ENCODE data around the gene KDM2B. TPM values are rescaled to one million over a fixed set of nuclear protein-coding genes. Genes with fewer than 3 reads are reported as not detected.

KDM2B gene
- polyA plus RNA-seq, 1 donor (not counting 4 experiments of a cell fraction or from before 2014, with no cell fraction given), result 10.3 TPM

- H3K36me3 ChIP-seq (ENCODE audit: control insufficient read depth in 2 of 2, extremely low read depth in 1 of 2, insufficient read depth in 2 of 2, low read length in 2 of 2), result peaks cover 9 to 39% of the 10 kb centered on the region in 2 experiments
- FAIRE-seq, result no peak
These were observed 140.1 kb downstream of the KDM2B start for GRCh38 chr12:121440768-121441167.

GRCh38 chr12:121439715-121440114, 141.1 kb downstream of the KDM2B start:
- H3K4me3 ChIP-seq (ENCODE audit: control insufficient read depth in 2 of 3, extremely low read depth in 1 of 3, insufficient read depth in 2 of 3, low read depth in 1 of 3, low read length in 3 of 3), result no peak overlapping the region
- H3K9me3 ChIP-seq (ENCODE audit: control insufficient read depth, low read depth, low read length), result no peaks in the 10 kb centered on the region
- no peaks in the 10 kb centered on the region for H3K9me1 ChIP-seq (ENCODE audit: control insufficient read depth, extremely low read depth, insufficient read depth, low read length)
- H4K20me1 ChIP-seq (ENCODE audit: control insufficient read depth, extremely low read depth, insufficient read depth, low read length), result no peaks in the 10 kb centered on the region
- dilution Hi-C loops (cut with MboI; ENCODE audit: extremely low pct_ligation_motif_present, low sequenced_read_pairs), result loop anchor here (5.0 kb wide), 1 partner anchor 33 kb away; no protein-coding TSS in a partner anchor
- no peak overlapping the region for H3K4me2 ChIP-seq (ENCODE audit: control insufficient read depth, extremely low read depth, insufficient read depth, low read depth, low read length)
- peaks cover 13 to 35% of the 10 kb centered on the region in 2 experiments for H3K36me3 ChIP-seq (ENCODE audit: control insufficient read depth in 2 of 2, extremely low read depth in 1 of 2, insufficient read depth in 2 of 2, low read length in 2 of 2)
- peaks cover 6% of the 10 kb centered on the region for H3K4me1 ChIP-seq (ENCODE audit: control insufficient read depth, extremely low read depth, insufficient read depth, low read length)
- no peaks in the 10 kb centered on the region for H3K79me2 ChIP-seq (ENCODE audit: control insufficient read depth, insufficient read depth, low read length)
- TF ChIP-seq EZH2 (IDR thresholded peaks at IDR 0.05; ENCODE audit: low read length) (no peak), CTCF (optimal IDR thresholded peaks at IDR 0.05 in 1 of 3, IDR thresholded peaks at IDR 0.05 in 1 of 3, conservative IDR thresholded peaks at IDR 0.05 in 1 of 3; ENCODE audit: extremely low read depth in 1 of 3, insufficient read depth in 2 of 3, low read length in 3 of 3) (no peak)
- H3K9ac ChIP-seq (ENCODE audit: control insufficient read depth, extremely low read depth, insufficient read depth, low read length), result no peak overlapping the region
- FAIRE-seq, result no peak
- H3K27ac ChIP-seq (ENCODE audit: control insufficient read depth, insufficient read depth, low read length), result no peak overlapping the region
- DNase-seq (ENCODE audit: low read depth, low spot score), result no peak
- no peak overlapping the region for H2AFZ ChIP-seq (ENCODE audit: control insufficient read depth, low read length)
- H3K27me3 ChIP-seq (ENCODE audit: control insufficient read depth, extremely low read depth, insufficient read depth, low read length), result no peaks in the 10 kb centered on the region

More at GRCh38 chr12:121440768-121441167, 140.1 kb downstream of the KDM2B start:
- H3K4me3 ChIP-seq (ENCODE audit: control insufficient read depth in 2 of 3, extremely low read depth in 1 of 3, insufficient read depth in 2 of 3, low read depth in 1 of 3, low read length in 3 of 3), result no peak overlapping the region
- H4K20me1 ChIP-seq (ENCODE audit: control insufficient read depth, extremely low read depth, insufficient read depth, low read length), result no peaks in the 10 kb centered on the region
- H3K4me2 ChIP-seq (ENCODE audit: control insufficient read depth, extremely low read depth, insufficient read depth, low read depth, low read length), result no peak overlapping the region
- no peaks in the 10 kb centered on the region for H3K79me2 ChIP-seq (ENCODE audit: control insufficient read depth, insufficient read depth, low read length)
- no peak overlapping the region for H3K27ac ChIP-seq (ENCODE audit: control insufficient read depth, insufficient read depth, low read length)
- no peaks in the 10 kb centered on the region for H3K9me3 ChIP-seq (ENCODE audit: control insufficient read depth, low read depth, low read length)
- peaks cover 6% of the 10 kb centered on the region for H3K4me1 ChIP-seq (ENCODE audit: control insufficient read depth, extremely low read depth, insufficient read depth, low read length)
- dilution Hi-C loops (cut with MboI; ENCODE audit: extremely low pct_ligation_motif_present, low sequenced_read_pairs), result no loop called here
- no peak for DNase-seq (ENCODE audit: low read depth, low spot score)
- H3K9me1 ChIP-seq (ENCODE audit: control insufficient read depth, extremely low read depth, insufficient read depth, low read length), result no peaks in the 10 kb centered on the region
- TF ChIP-seq EZH2 (IDR thresholded peaks at IDR 0.05; ENCODE audit: low read length), result no peak
- TF ChIP-seq CTCF (optimal IDR thresholded peaks at IDR 0.05 in 1 of 3, IDR thresholded peaks at IDR 0.05 in 1 of 3, conservative IDR thresholded peaks at IDR 0.05 in 1 of 3; ENCODE audit: extremely low read depth in 1 of 3, insufficient read depth in 2 of 3, low read length in 3 of 3), result no peak
- no peaks in the 10 kb centered on the region for H3K27me3 ChIP-seq (ENCODE audit: control insufficient read depth, extremely low read depth, insufficient read depth, low read length)
- H3K9ac ChIP-seq (ENCODE audit: control insufficient read depth, extremely low read depth, insufficient read depth, low read length), result no peak overlapping the region
- H2AFZ ChIP-seq (ENCODE audit: control insufficient read depth, low read length), result no peak overlapping the region

Measured in keratinocyte (primary cell).